Spleen (tissue), 7 donors: ENCODE measurements around the gene MT1A.

ENCODE experiments used
- CTCF ChIP-seq, 11 experiments: fragments of 200-600 bp in 7 of 11; fragments of 450-650 bp in 4 of 11; sonication (generic) in 4 of 11; IDR thresholded peaks in 8 of 11; conservative IDR thresholded peaks in 3 of 11; 1 replicate in 7 of 11; 2 replicates in 4 of 11; pipeline versions ENCODE4 v1.4.0 to v1.8.0; 2016 to 2021; ENCODE audit warnings: antibody characterized with exemption in 11 of 11, inconsistent platforms in 4 of 11, mild to moderate bottlenecking in 1 of 11
- POLR2A ChIP-seq, 3 donors: fragments of 450-650 bp; IDR thresholded peaks; one replicate each; pipeline ENCODE4 v1.5.1; 2017; ENCODE audit warnings: antibody characterized with exemption in 3 of 3, mild to moderate bottlenecking in 1 of 3
- POLR2AphosphoS5 ChIP-seq, 3 donors: sonication (generic); formaldehyde crosslinking; IDR thresholded peaks; one replicate each; pipeline ENCODE4 v1.5.1; 2017; ENCODE audit warnings: antibody characterized with exemption in 3 of 3
- donor health status: DM: no; HTN: no; CAD: no; lungs with moderate emphysema.
- donor health status: DM: no; HTN: no; CAD: no.
- donor health status: DM: no; HTN: no; CAD: no.

GRCh38 chr16:56679818-56680217, 41.4 kb downstream of the MT1A start:
- no peak for TF ChIP-seq POLR2A (IDR thresholded peaks at IDR 0.05)
- TF ChIP-seq CTCF (IDR thresholded peaks at IDR 0.05 in 8 of 11, conservative IDR thresholded peaks at IDR 0.05 in 3 of 11), result no peak
- TF ChIP-seq POLR2AphosphoS5 (IDR thresholded peaks at IDR 0.05), result no peak
